DOHH2 (cell line): ENCODE data around the gene NSMCE1.

Experiments used
- H3F3A ChIP-seq: fragments of 200-600 bp; sonication (generic), shearing (Covaris generic); 2 replicates; pipeline ENCODE4 v1.6.0; 2016; ENCODE audit warnings: antibody characterized with exemption, mild to moderate bottlenecking; ENCODE audit not compliant: control insufficient read depth, insufficient read depth
- H3K27ac ChIP-seq: fragments of 200-600 bp; sonication (generic); 2 replicates; pipeline ENCODE4 v1.5.1; 2014; ENCODE audit warnings: low read depth, mild to moderate bottlenecking, low read length, moderate library complexity
- H3K27me3 ChIP-seq: fragments of 200-600 bp; sonication (generic); 2 replicates; pipeline ENCODE4 v1.6.1; 2014; ENCODE audit warnings: mild to moderate bottlenecking, low read length, mixed read lengths; ENCODE audit not compliant: control insufficient read depth
- H3K36me3 ChIP-seq: fragments of 200-600 bp; sonication (generic); 2 replicates; pipeline ENCODE4 v1.6.1; 2014; ENCODE audit warnings: mild to moderate bottlenecking, low read length, moderate library complexity, mixed read lengths; ENCODE audit not compliant: control insufficient read depth
- H3K4me1 ChIP-seq: fragments of 200-600 bp; sonication (generic); 2 replicates; pipeline ENCODE4 v1.6.1; 2014; ENCODE audit warnings: mild to moderate bottlenecking, low read length, mixed read lengths; ENCODE audit not compliant: control insufficient read depth
- H3K4me2 ChIP-seq: fragments of 200-600 bp; sonication (generic); 2 replicates; pipeline ENCODE4 v1.6.0; 2014; ENCODE audit warnings: mild to moderate bottlenecking, low read length, moderate library complexity
- H3K4me3 ChIP-seq: fragments of 200-600 bp; sonication (generic); 2 replicates; pipeline ENCODE4 v1.5.1; 2014; ENCODE audit warnings: mild to moderate bottlenecking, low read length, mixed read lengths
- H3K79me2 ChIP-seq: fragments of 200-600 bp; sonication (generic); 2 replicates; pipeline ENCODE4 v1.6.1; 2014; ENCODE audit warnings: mild to moderate bottlenecking, low read length, mixed read lengths; ENCODE audit not compliant: control insufficient read depth
- H3K9me2 ChIP-seq: fragments of 200-600 bp; sonication (generic); replicated peaks from 2 replicates; pipeline ENCODE4 v1.6.1; 2014; ENCODE audit warnings: mild to moderate bottlenecking, low read length, mixed read lengths; ENCODE audit not compliant: control insufficient read depth
- H3K9me3 ChIP-seq: fragments of 200-600 bp; sonication (generic); 2 replicates; pipeline ENCODE4 v1.6.1; 2014; ENCODE audit warnings: antibody characterized with exemption, low read length, mixed read lengths; ENCODE audit not compliant: control insufficient read depth, insufficient read depth
- H4K20me1 ChIP-seq: fragments of 200-600 bp; sonication (generic); 2 replicates; pipeline ENCODE4 v1.6.0; 2014; ENCODE audit warnings: low read depth, mild to moderate bottlenecking, antibody characterized with exemption, low read length, moderate library complexity; ENCODE audit not compliant: control insufficient read depth, insufficient read depth
- CTCF ChIP-seq: fragments of 200-600 bp; sonication (generic); IDR thresholded peaks from one replicate; pipeline ENCODE4 v1.5.1; 2014; ENCODE audit warnings: antibody characterized with exemption, mild to moderate bottlenecking, low read depth, low read length; ENCODE audit not compliant: poor library complexity, severe bottlenecking
- EZH2phosphoT487 ChIP-seq: fragments of 200-600 bp; sonication (generic); IDR thresholded peaks from 2 replicates; pipeline ENCODE4 v1.6.1; 2017; ENCODE audit warnings: borderline replicate concordance, mild to moderate bottlenecking, antibody characterized with exemption, low read length, moderate library complexity, mixed read lengths

Gene NSMCE1

GRCh38 chr16:27188633-27189032 lies 79.9 kb downstream of the NSMCE1 start:
- Histone ChIP-seq H3K9me2 (no peaks in the 10 kb centered on the region), H3K27me3 (peaks cover 7% of the 10 kb centered on the region; the same call in 1 of the 2 replicates), H3K4me1 (peaks cover 5% of the 10 kb centered on the region; the same call in 1 of the 2 replicates), H3K27ac (no peak overlapping the region), H3K36me3 (no peaks in the 10 kb centered on the region), H4K20me1 (no peaks in the 10 kb centered on the region), H3K4me3 (no peak overlapping the region), H3K4me2 (no peak overlapping the region), H3F3A (no peaks in the 10 kb centered on the region), H3K9me3 (no peaks in the 10 kb centered on the region), H3K79me2 (no peaks in the 10 kb centered on the region)
- TF ChIP-seq EZH2phosphoT487 = no peak
- TF ChIP-seq CTCF = no peak

- no peaks in the 10 kb centered on the region for H3K9me2 ChIP-seq
- peaks cover 10% of the 10 kb centered on the region; the same call in 1 of the 2 replicates for H3K27me3 ChIP-seq
- H3K36me3 ChIP-seq = no peaks in the 10 kb centered on the region
- no peak overlapping the region for H3K4me2 ChIP-seq
- H4K20me1 ChIP-seq = no peaks in the 10 kb centered on the region
- no peak overlapping the region for H3K27ac ChIP-seq
- no peaks in the 10 kb centered on the region for H3K9me3 ChIP-seq
- H3K4me1 ChIP-seq = peaks cover 5% of the 10 kb centered on the region; the same call in 1 of the 2 replicates
- TF ChIP-seq CTCF (no peak), EZH2phosphoT487 (no peak)
- H3K4me3 ChIP-seq = no peak overlapping the region
- no peaks in the 10 kb centered on the region for H3K79me2 ChIP-seq
- H3F3A ChIP-seq = no peaks in the 10 kb centered on the region
Observed at GRCh38 chr16:27185776-27186130, 82.8 kb downstream of the NSMCE1 start.

GRCh38 chr16:27182906-27183405 lies 85.6 kb downstream of the NSMCE1 start:
- TF ChIP-seq CTCF = no peak
- no peaks in the 10 kb centered on the region for H3F3A ChIP-seq
- H3K27me3 ChIP-seq = peaks cover 3% of the 10 kb centered on the region; the same call in 1 of the 2 replicates
- H3K9me2 ChIP-seq = no peaks in the 10 kb centered on the region
- H3K27ac ChIP-seq = no peak overlapping the region
- H3K36me3 ChIP-seq = no peaks in the 10 kb centered on the region
- no peak overlapping the region for H3K4me3 ChIP-seq
- H3K79me2 ChIP-seq = no peaks in the 10 kb centered on the region
- H4K20me1 ChIP-seq = no peaks in the 10 kb centered on the region
- peaks cover 21% of the 10 kb centered on the region for H3K4me1 ChIP-seq
- no peaks in the 10 kb centered on the region for H3K9me3 ChIP-seq
- no peak overlapping the region for H3K4me2 ChIP-seq
